ENCODE results near the gene LHCGR.

- TF ChIP-seq EP300 (IDR thresholded peaks at IDR 0.05), result no peak
- no peak for TF ChIP-seq POLR2AphosphoS5 (IDR thresholded peaks at IDR 0.05)
Measured at GRCh38 chr2:48721158-48721557, 34.4 kb downstream of the LHCGR start.

Data from sigmoid colon (tissue), 4 donors.